ENCODE results near the gene TBCA.

DNA sequence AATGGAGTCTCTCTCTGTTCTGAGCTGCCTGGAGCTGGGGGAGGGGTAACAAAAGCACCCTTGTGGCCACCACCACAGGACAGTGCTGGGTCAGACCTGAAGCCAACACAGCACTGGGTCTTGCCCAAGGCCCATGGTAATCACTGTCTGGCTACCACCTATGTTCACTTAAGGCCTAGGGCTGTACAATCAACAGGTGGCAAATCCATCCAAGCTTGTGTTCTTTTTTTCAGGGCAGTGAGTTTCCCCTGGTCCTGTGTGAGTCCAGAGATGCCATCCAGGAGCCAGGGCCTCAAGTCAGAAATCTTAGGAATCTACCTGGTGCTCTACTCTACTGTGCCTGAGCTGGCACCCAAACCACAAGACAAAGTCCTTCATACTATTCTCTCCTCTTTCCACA lies 117.5 kb downstream of the TBCA start:
- TF ChIP-seq, protein P1, sequence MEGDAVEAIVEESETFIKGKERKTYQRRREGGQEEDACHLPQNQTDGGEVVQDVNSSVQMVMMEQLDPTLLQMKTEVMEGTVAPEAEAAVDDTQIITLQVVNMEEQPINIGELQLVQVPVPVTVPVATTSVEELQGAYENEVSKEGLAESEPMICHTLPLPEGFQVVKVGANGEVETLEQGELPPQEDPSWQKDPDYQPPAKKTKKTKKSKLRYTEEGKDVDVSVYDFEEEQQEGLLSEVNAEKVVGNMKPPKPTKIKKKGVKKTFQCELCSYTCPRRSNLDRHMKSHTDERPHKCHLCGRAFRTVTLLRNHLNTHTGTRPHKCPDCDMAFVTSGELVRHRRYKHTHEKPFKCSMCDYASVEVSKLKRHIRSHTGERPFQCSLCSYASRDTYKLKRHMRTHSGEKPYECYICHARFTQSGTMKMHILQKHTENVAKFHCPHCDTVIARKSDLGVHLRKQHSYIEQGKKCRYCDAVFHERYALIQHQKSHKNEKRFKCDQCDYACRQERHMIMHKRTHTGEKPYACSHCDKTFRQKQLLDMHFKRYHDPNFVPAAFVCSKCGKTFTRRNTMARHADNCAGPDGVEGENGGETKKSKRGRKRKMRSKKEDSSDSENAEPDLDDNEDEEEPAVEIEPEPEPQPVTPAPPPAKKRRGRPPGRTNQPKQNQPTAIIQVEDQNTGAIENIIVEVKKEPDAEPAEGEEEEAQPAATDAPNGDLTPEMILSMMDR (IDR thresholded peaks at IDR 0.05), result no peak
- TF ChIP-seq POLR2A (IDR thresholded peaks at IDR 0.05), result no peak
